ENCODE measurements around the gene AMPH.

Gene AMPH

GRCh38 chr7:38674513-38674912 lies 43.3 kb upstream of the AMPH start:
- Histone ChIP-seq H3K79me2 (ENCODE audit: control insufficient read depth, insufficient read depth, low read length) (no peaks in the 10 kb centered on the region), H3K4me3 (ENCODE audit: low read length) (no peak overlapping the region)
- WGBS (ENCODE audit: extremely low coverage, insufficient coverage, low lambda C conversion rate) = no CpG with 5 or more reads among the region's 1 CpG

GRCh38 chr7:38673795-38674194 lies 42.6 kb upstream of the AMPH start:
- H3K4me1 ChIP-seq (ENCODE audit: control insufficient read depth, low read depth, low read length) = no peaks in the 10 kb centered on the region
- H2BK5ac ChIP-seq (ENCODE audit: low read length) = no peak overlapping the region
- H3K4ac ChIP-seq (ENCODE audit: low read depth, low read length) = no peak overlapping the region
- no peaks in the 10 kb centered on the region for H3K36me3 ChIP-seq (ENCODE audit: control insufficient read depth, insufficient read depth, low read length)
- H3K56ac ChIP-seq (ENCODE audit: low read length) = no peak overlapping the region
- no peak overlapping the region for H4K8ac ChIP-seq (ENCODE audit: low read depth, low read length)
- no peak overlapping the region for H3K18ac ChIP-seq (ENCODE audit: low read length)
- H3K9ac ChIP-seq (ENCODE audit: low read length) = no peak overlapping the region
- no peak overlapping the region for H2BK15ac ChIP-seq (replicated peaks; ENCODE audit: low read depth)
- H3K79me2 ChIP-seq (ENCODE audit: control insufficient read depth, insufficient read depth, low read length) = no peaks in the 10 kb centered on the region
- WGBS (ENCODE audit: extremely low coverage, insufficient coverage, low lambda C conversion rate) = no CpG with 5 or more reads among the region's 3 CpGs
- no peak overlapping the region for H3K4me3 ChIP-seq (ENCODE audit: low read length)
- H2BK120ac ChIP-seq (ENCODE audit: low read depth, low read length) = no peak overlapping the region
- H2AK5ac ChIP-seq (ENCODE audit: low read length) = no peak overlapping the region
- no peaks in the 10 kb centered on the region for H3K79me1 ChIP-seq (ENCODE audit: low read length)
- no peak overlapping the region for H3K23ac ChIP-seq (ENCODE audit: low read length)
- no peak for DNase-seq
- no peak overlapping the region for H4K5ac ChIP-seq (ENCODE audit: low read length)
- no peaks in the 10 kb centered on the region for H3K27me3 ChIP-seq (ENCODE audit: insufficient read depth, low read length, poor library complexity)
- no peak overlapping the region for H3K27ac ChIP-seq (ENCODE audit: low read depth, low read length)
- no peak overlapping the region for H3K4me2 ChIP-seq (ENCODE audit: low read length)

More at GRCh38 chr7:38674513-38674912, 43.3 kb upstream of the AMPH start:
- H2BK5ac ChIP-seq (ENCODE audit: low read length) = no peak overlapping the region
- H3K56ac ChIP-seq (ENCODE audit: low read length) = no peak overlapping the region
- no peak overlapping the region for H3K27ac ChIP-seq (ENCODE audit: low read depth, low read length)
- no peak overlapping the region for H3K4me2 ChIP-seq (ENCODE audit: low read length)
- no peak overlapping the region for H4K8ac ChIP-seq (ENCODE audit: low read depth, low read length)
- H2BK120ac ChIP-seq (ENCODE audit: low read depth, low read length) = no peak overlapping the region
- H3K79me1 ChIP-seq (ENCODE audit: low read length) = no peaks in the 10 kb centered on the region
- no peak overlapping the region for H3K23ac ChIP-seq (ENCODE audit: low read length)
- H3K4ac ChIP-seq (ENCODE audit: low read depth, low read length) = no peak overlapping the region
- DNase-seq = no peak
- no peaks in the 10 kb centered on the region for H3K27me3 ChIP-seq (ENCODE audit: insufficient read depth, low read length, poor library complexity)
- H4K5ac ChIP-seq (ENCODE audit: low read length) = no peak overlapping the region
- H3K4me1 ChIP-seq (ENCODE audit: control insufficient read depth, low read depth, low read length) = no peaks in the 10 kb centered on the region
- H3K18ac ChIP-seq (ENCODE audit: low read length) = no peak overlapping the region
- no peak overlapping the region for H2BK15ac ChIP-seq (replicated peaks; ENCODE audit: low read depth)
- H2AK5ac ChIP-seq (ENCODE audit: low read length) = no peak overlapping the region
- H3K9ac ChIP-seq (ENCODE audit: low read length) = no peak overlapping the region
- no peaks in the 10 kb centered on the region for H3K36me3 ChIP-seq (ENCODE audit: control insufficient read depth, insufficient read depth, low read length)

GRCh38 chr7:38671911-38672905 lies 41.0 kb upstream of the AMPH start:
- no peaks in the 10 kb centered on the region for H3K27me3 ChIP-seq (ENCODE audit: insufficient read depth, low read length, poor library complexity)
- H3K36me3 ChIP-seq (ENCODE audit: control insufficient read depth, insufficient read depth, low read length) = no peaks in the 10 kb centered on the region
- H3K4me2 ChIP-seq (ENCODE audit: low read length) = no peak overlapping the region
- WGBS (ENCODE audit: extremely low coverage, insufficient coverage, low lambda C conversion rate) = no CpG with 5 or more reads among the region's 12 CpGs
- H3K18ac ChIP-seq (ENCODE audit: low read length) = no peak overlapping the region
- H2BK120ac ChIP-seq (ENCODE audit: low read depth, low read length) = no peak overlapping the region
- no peak overlapping the region for H3K4ac ChIP-seq (ENCODE audit: low read depth, low read length)
- no peak overlapping the region for H3K9ac ChIP-seq (ENCODE audit: low read length)
- H2AK5ac ChIP-seq (ENCODE audit: low read length) = no peak overlapping the region
- no peak overlapping the region for H4K8ac ChIP-seq (ENCODE audit: low read depth, low read length)
- no peak overlapping the region for H2BK15ac ChIP-seq (replicated peaks; ENCODE audit: low read depth)
- no peak for DNase-seq
- no peaks in the 10 kb centered on the region for H3K79me1 ChIP-seq (ENCODE audit: low read length)
- no peak overlapping the region for H4K5ac ChIP-seq (ENCODE audit: low read length)
- H3K4me1 ChIP-seq (ENCODE audit: control insufficient read depth, low read depth, low read length) = no peaks in the 10 kb centered on the region
- no peak overlapping the region for H3K27ac ChIP-seq (ENCODE audit: low read depth, low read length)
- H3K23ac ChIP-seq (ENCODE audit: low read length) = no peak overlapping the region
- H3K56ac ChIP-seq (ENCODE audit: low read length) = no peak overlapping the region
- no peak overlapping the region for H2BK5ac ChIP-seq (ENCODE audit: low read length)
- no peak overlapping the region for H3K4me3 ChIP-seq (ENCODE audit: low read length)
- H3K79me2 ChIP-seq (ENCODE audit: control insufficient read depth, insufficient read depth, low read length) = no peaks in the 10 kb centered on the region

- H3K27me3 ChIP-seq (ENCODE audit: insufficient read depth, low read length, poor library complexity) = no peaks in the 10 kb centered on the region
- H3K18ac ChIP-seq (ENCODE audit: low read length) = no peak overlapping the region
- no peak overlapping the region for H3K23ac ChIP-seq (ENCODE audit: low read length)
- H3K4me2 ChIP-seq (ENCODE audit: low read length) = no peak overlapping the region
- H2BK5ac ChIP-seq (ENCODE audit: low read length) = no peak overlapping the region
- WGBS (ENCODE audit: extremely low coverage, insufficient coverage, low lambda C conversion rate) = no CpG with 5 or more reads among the region's 5 CpGs
- H4K8ac ChIP-seq (ENCODE audit: low read depth, low read length) = no peak overlapping the region
- no peak overlapping the region for H3K4ac ChIP-seq (ENCODE audit: low read depth, low read length)
- H3K9ac ChIP-seq (ENCODE audit: low read length) = no peak overlapping the region
- no peaks in the 10 kb centered on the region for H3K79me2 ChIP-seq (ENCODE audit: control insufficient read depth, insufficient read depth, low read length)
- H4K5ac ChIP-seq (ENCODE audit: low read length) = no peak overlapping the region
- no peak overlapping the region for H3K27ac ChIP-seq (ENCODE audit: low read depth, low read length)
- H3K79me1 ChIP-seq (ENCODE audit: low read length) = no peaks in the 10 kb centered on the region
- H2AK5ac ChIP-seq (ENCODE audit: low read length) = no peak overlapping the region
- H3K4me3 ChIP-seq (ENCODE audit: low read length) = no peak overlapping the region
- DNase-seq = no peak
- no peak overlapping the region for H2BK15ac ChIP-seq (replicated peaks; ENCODE audit: low read depth)
- no peaks in the 10 kb centered on the region for H3K4me1 ChIP-seq (ENCODE audit: control insufficient read depth, low read depth, low read length)
- no peak overlapping the region for H2BK120ac ChIP-seq (ENCODE audit: low read depth, low read length)
- no peak overlapping the region for H3K56ac ChIP-seq (ENCODE audit: low read length)
- no peaks in the 10 kb centered on the region for H3K36me3 ChIP-seq (ENCODE audit: control insufficient read depth, insufficient read depth, low read length)
Observed at GRCh38 chr7:38669965-38670520, 38.9 kb upstream of the AMPH start.

GRCh38 chr7:38664972-38665371 lies 33.8 kb upstream of the AMPH start:
- H2BK120ac ChIP-seq (ENCODE audit: low read depth, low read length) = no peak overlapping the region
- no peak overlapping the region for H3K4ac ChIP-seq (ENCODE audit: low read depth, low read length)
- H3K79me2 ChIP-seq (ENCODE audit: control insufficient read depth, insufficient read depth, low read length) = no peaks in the 10 kb centered on the region
- no peak overlapping the region for H2BK5ac ChIP-seq (ENCODE audit: low read length)
- H3K18ac ChIP-seq (ENCODE audit: low read length) = no peak overlapping the region
- no peaks in the 10 kb centered on the region for H3K4me1 ChIP-seq (ENCODE audit: control insufficient read depth, low read depth, low read length)
- H3K4me2 ChIP-seq (ENCODE audit: low read length) = no peak overlapping the region
- no peaks in the 10 kb centered on the region for H3K79me1 ChIP-seq (ENCODE audit: low read length)
- no peak overlapping the region for H3K27ac ChIP-seq (ENCODE audit: low read depth, low read length)
- H3K36me3 ChIP-seq (ENCODE audit: control insufficient read depth, insufficient read depth, low read length) = no peaks in the 10 kb centered on the region
- H3K23ac ChIP-seq (ENCODE audit: low read length) = no peak overlapping the region
- WGBS (ENCODE audit: extremely low coverage, insufficient coverage, low lambda C conversion rate) = no CpG with 5 or more reads among the region's 7 CpGs
- H4K5ac ChIP-seq (ENCODE audit: low read length) = no peak overlapping the region
- H2AK5ac ChIP-seq (ENCODE audit: low read length) = no peak overlapping the region
- H3K27me3 ChIP-seq (ENCODE audit: insufficient read depth, low read length, poor library complexity) = no peaks in the 10 kb centered on the region
- H4K8ac ChIP-seq (ENCODE audit: low read depth, low read length) = no peak overlapping the region
- no peak overlapping the region for H3K4me3 ChIP-seq (ENCODE audit: low read length)
- H2BK15ac ChIP-seq (replicated peaks; ENCODE audit: low read depth) = no peak overlapping the region
- H3K9ac ChIP-seq (ENCODE audit: low read length) = no peak overlapping the region
- no peak for DNase-seq
- H3K56ac ChIP-seq (ENCODE audit: low read length) = no peak overlapping the region

All from mesendoderm (in vitro differentiated cells).